ENCODE results near the gene S100A5. TPM values are rescaled to one million over a fixed set of nuclear protein-coding genes. Genes with fewer than 3 reads are reported as not detected.

Gene S100A5
- total RNA-seq, 1 donor from 2014 or later: 0.39 TPM

DNA sequence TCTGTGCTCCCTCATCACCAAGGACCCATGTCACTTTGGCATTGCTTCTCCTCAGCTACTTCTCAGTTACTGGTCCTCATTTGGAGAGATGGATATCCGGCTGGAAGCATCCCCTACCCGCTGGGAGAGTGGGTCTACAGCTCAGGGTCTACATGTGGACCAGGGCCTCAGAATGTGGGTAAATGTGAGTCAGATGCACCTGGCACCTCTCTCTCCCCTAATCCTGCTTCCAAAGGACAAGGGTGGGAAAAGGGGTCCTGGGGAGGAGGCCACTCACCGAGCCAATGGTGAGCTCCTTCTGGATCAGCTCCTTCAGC is 5.9 kb downstream of the S100A5 start:
- Mint-ChIP-seq H3K4me1 (ENCODE audit: low read depth, unreplicated experiment) (peaks cover 33% of the 10 kb centered on the region), H3K27ac (ENCODE audit: unreplicated experiment) (peak overlapping the region; percentile 13), H3K36me3 (ENCODE audit: low read depth, unreplicated experiment) (peaks cover 2% of the 10 kb centered on the region), H3K9me3 (ENCODE audit: unreplicated experiment) (no peaks in the 10 kb centered on the region), H3K4me3 (ENCODE audit: unreplicated experiment) (peak overlapping the region; percentile 73), H3K27me3 (ENCODE audit: low read depth, unreplicated experiment) (no peaks in the 10 kb centered on the region)
- H2AFZ ChIP-seq (ENCODE audit: low read depth, low read length): no peak overlapping the region
- no peak for DNase-seq (ENCODE audit: low read depth)
- peaks cover 21% of the 10 kb centered on the region for H3K79me2 ChIP-seq (ENCODE audit: insufficient read depth, low read length)
- H3K9ac ChIP-seq (ENCODE audit: low read length): peak overlapping the region; percentile 97
- no peak for FAIRE-seq
- peak overlapping the region; percentile 90 for H3K27ac ChIP-seq (ENCODE audit: low read depth, low read length)
- no peaks in the 10 kb centered on the region for H3K27me3 ChIP-seq (ENCODE audit: insufficient read depth, low read length)
- H4K20me1 ChIP-seq (ENCODE audit: insufficient read depth, low read length): no peaks in the 10 kb centered on the region
- peak overlapping the region; percentile 99 for H3K4me2 ChIP-seq (ENCODE audit: low read length)
- no peaks in the 10 kb centered on the region for H3K36me3 ChIP-seq (ENCODE audit: insufficient read depth, low read length)
- H3K4me1 ChIP-seq (ENCODE audit: insufficient read depth, low read length): peaks cover 41% of the 10 kb centered on the region
- no peak for TF ChIP-seq CTCF (IDR thresholded peaks at IDR 0.05; ENCODE audit: insufficient read depth, low read depth, low read length)
- TF ChIP-seq EZH2 (IDR thresholded peaks at IDR 0.05; ENCODE audit: insufficient read depth, low read length): no peak
- no peaks in the 10 kb centered on the region for H3K9me3 ChIP-seq (ENCODE audit: insufficient read depth, low read depth, low read length)
- peak overlapping the region; percentile 85 for H3K4me3 ChIP-seq (ENCODE audit: insufficient read depth, low read depth, low read length)

- Histone ChIP-seq H3K79me2 (ENCODE audit: insufficient read depth, low read length) (peaks cover 21% of the 10 kb centered on the region), H3K27ac (ENCODE audit: low read depth, low read length) (peak overlapping the region; percentile 90), H2AFZ (ENCODE audit: low read depth, low read length) (no peak overlapping the region), H3K4me1 (ENCODE audit: insufficient read depth, low read length) (peaks cover 41% of the 10 kb centered on the region), H3K4me3 (ENCODE audit: insufficient read depth, low read depth, low read length) (peak overlapping the region; percentile 85), H3K9me3 (ENCODE audit: insufficient read depth, low read depth, low read length) (no peaks in the 10 kb centered on the region), H4K20me1 (ENCODE audit: insufficient read depth, low read length) (no peaks in the 10 kb centered on the region), H3K9ac (ENCODE audit: low read length) (peak overlapping the region; percentile 97), H3K36me3 (ENCODE audit: insufficient read depth, low read length) (no peaks in the 10 kb centered on the region), H3K27me3 (ENCODE audit: insufficient read depth, low read length) (no peaks in the 10 kb centered on the region), H3K4me2 (ENCODE audit: low read length) (peak overlapping the region; percentile 99)
- peak overlapping the region; percentile 73 for H3K4me3 Mint-ChIP-seq (ENCODE audit: unreplicated experiment)
- TF ChIP-seq CTCF (IDR thresholded peaks at IDR 0.05; ENCODE audit: insufficient read depth, low read depth, low read length): no peak
- TF ChIP-seq EZH2 (IDR thresholded peaks at IDR 0.05; ENCODE audit: insufficient read depth, low read length): no peak
- FAIRE-seq (no peak), DNase-seq (ENCODE audit: low read depth) (peak; percentile 48)
- H3K9me3 Mint-ChIP-seq (ENCODE audit: unreplicated experiment): no peaks in the 10 kb centered on the region
- no peaks in the 10 kb centered on the region for H3K27me3 Mint-ChIP-seq (ENCODE audit: low read depth, unreplicated experiment)
- peak overlapping the region; percentile 56 for H3K27ac Mint-ChIP-seq (ENCODE audit: unreplicated experiment)
- H3K4me1 Mint-ChIP-seq (ENCODE audit: low read depth, unreplicated experiment): peaks cover 28% of the 10 kb centered on the region
- H3K36me3 Mint-ChIP-seq (ENCODE audit: low read depth, unreplicated experiment): no peaks in the 10 kb centered on the region
These were observed 6.4 kb downstream of the S100A5 start for GRCh38 chr1:153534226-153534924.

DNA sequence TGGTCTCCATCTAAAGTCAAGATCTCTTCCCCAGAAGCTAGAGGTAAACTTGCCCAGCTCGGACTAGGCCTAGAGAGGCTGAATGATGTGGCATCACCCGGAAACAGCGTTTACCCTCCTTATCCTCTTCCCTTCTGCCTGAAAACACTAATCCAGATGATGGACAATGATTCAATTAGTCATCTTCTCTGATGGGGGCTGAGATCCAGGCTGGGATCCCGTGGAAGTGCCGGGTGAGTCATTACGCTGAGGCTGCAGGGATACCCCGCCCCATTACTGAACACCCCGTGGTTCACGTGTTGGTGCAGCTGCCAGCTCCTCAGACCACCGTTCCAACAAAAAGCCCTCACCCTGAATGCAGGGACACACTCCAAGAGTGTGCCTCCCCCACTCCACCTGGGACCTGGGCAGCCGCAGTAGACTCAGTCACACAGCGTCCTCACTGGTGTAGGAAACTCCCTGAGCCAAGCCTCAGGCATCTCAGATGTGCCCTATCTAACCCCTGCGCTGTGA is 7.0 kb downstream of the S100A5 start:
- Histone ChIP-seq H3K79me2 (ENCODE audit: insufficient read depth, low read length) (peaks cover 21% of the 10 kb centered on the region), H3K27ac (ENCODE audit: low read depth, low read length) (peak overlapping the region; percentile 90), H2AFZ (ENCODE audit: low read depth, low read length) (peak overlapping the region; percentile 70), H3K4me1 (ENCODE audit: insufficient read depth, low read length) (peaks cover 41% of the 10 kb centered on the region), H4K20me1 (ENCODE audit: insufficient read depth, low read length) (no peaks in the 10 kb centered on the region), H3K9ac (ENCODE audit: low read length) (peak overlapping the region; percentile 97), H3K27me3 (ENCODE audit: insufficient read depth, low read length) (no peaks in the 10 kb centered on the region), H3K36me3 (ENCODE audit: insufficient read depth, low read length) (no peaks in the 10 kb centered on the region), H3K9me3 (ENCODE audit: insufficient read depth, low read depth, low read length) (no peaks in the 10 kb centered on the region), H3K4me3 (ENCODE audit: insufficient read depth, low read depth, low read length) (peak overlapping the region; percentile 85), H3K4me2 (ENCODE audit: low read length) (peak overlapping the region; percentile 99)
- no peaks in the 10 kb centered on the region for H3K9me3 Mint-ChIP-seq (ENCODE audit: unreplicated experiment)
- peak; percentile 90 for DNase-seq (ENCODE audit: low read depth)
- no peak for TF ChIP-seq CTCF (IDR thresholded peaks at IDR 0.05; ENCODE audit: insufficient read depth, low read depth, low read length)
- peak overlapping the region; percentile 41 for H3K4me3 Mint-ChIP-seq (ENCODE audit: unreplicated experiment)
- H3K27ac Mint-ChIP-seq (ENCODE audit: unreplicated experiment): peak overlapping the region; percentile 73
- no peaks in the 10 kb centered on the region for H3K36me3 Mint-ChIP-seq (ENCODE audit: low read depth, unreplicated experiment)
- H3K4me1 Mint-ChIP-seq (ENCODE audit: low read depth, unreplicated experiment): peaks cover 28% of the 10 kb centered on the region
- peak; percentile 64 for FAIRE-seq
- no peaks in the 10 kb centered on the region for H3K27me3 Mint-ChIP-seq (ENCODE audit: low read depth, unreplicated experiment)
